HCT116 (cell line): ENCODE measurements around the gene UPK3BL1. TPM values are rescaled to one million over a fixed set of nuclear protein-coding genes. Genes with fewer than 3 reads are reported as not detected.
"Not testable (repeated sequence)": the region's sequence is repeated elsewhere in the genome, so short reads cannot be mapped to it uniquely, and the experiment has no call there.

Experiments
- ATAC-seq: fragments of 200-7000 bp; cut with Tn5 transposase; 2 replicates; pipeline ENCODE4 v1.9.1; 2020; ENCODE audit warnings: mild to moderate bottlenecking, moderate library complexity
- BruUV-seq: library from RNA; stranded (reverse); fragments of 400-500 nt; replicated peaks from 2 replicates; lab custom pipeline; 2021; lab: Mats Ljungman, UMichigan
- CTCF ChIA-PET: fragments of 300-600 bp; sonication (Branson Sonifier 250); formaldehyde crosslinking; loops from one replicate; lab custom pipeline; 2021; ENCODE audit warnings: antibody characterized with exemption; lab: Charles Lee
- POLR2A ChIA-PET: fragments of 300-600, 350-600 bp; sonication (Branson Sonifier 250); formaldehyde crosslinking; loops from one replicate; lab custom pipeline; 2021; ENCODE audit warnings: antibody characterized with exemption; lab: Charles Lee
- RAD21 ChIA-PET, 2 experiments: fragments of 300-600 bp; sonication (Branson Sonifier 250); formaldehyde crosslinking; loops; one replicate each; lab custom pipeline; 2023; ENCODE audit warnings: low total read pairs in 2 of 2; ENCODE audit not compliant: uncharacterized antibody in 2 of 2, unreplicated experiment in 2 of 2, low non-redundant PET in 1 of 2; lab: Charles Lee
- DNase-seq: peaks from one replicate; pipeline ENCODE4 v3.0.0-alpha.2; 2010; ENCODE audit warnings: low read depth, low spot score
- H2AFZ ChIP-seq: fragments of 200-600 bp; shearing (Covaris generic), sonication (generic); 2 replicates; pipeline ENCODE4 v1.6.1; 2017; ENCODE audit warnings: low read depth, mixed run types, mixed read lengths, antibody characterized with exemption, low read length; ENCODE audit not compliant: poor library complexity, severe bottlenecking
- H3K27ac ChIP-seq: 2 replicates; pipeline ENCODE4 v1.5.1; 2012; ENCODE audit warnings: low read depth, low read length
- H3K27me3 ChIP-seq: fragments of 200-600 bp; sonication (generic); 2 replicates; pipeline ENCODE4 v1.6.1; 2016; ENCODE audit warnings: mixed run types, low read length, mixed read lengths; ENCODE audit not compliant: insufficient read depth
- H3K36me3 ChIP-seq, 2 experiments: fragments of 200-500 bp in 1 of 2; fragments of 200-600 bp in 1 of 2; sonication (Bioruptor generic) in 1 of 2; sonication (generic) in 1 of 2; 2 replicates each; pipeline versions ENCODE4 v1.5.1 to v1.6.1; 2014 to 2016; ENCODE audit warnings: low read length in 2 of 2, inconsistent platforms in 1 of 2, mixed read lengths in 1 of 2, mixed run types in 1 of 2; ENCODE audit not compliant: insufficient read depth in 2 of 2, control insufficient read depth in 1 of 2
- H3K4me1 ChIP-seq, 2 experiments: fragments of 200-600 bp in 1 of 2; sonication (generic) in 1 of 2; 2 replicates each; pipeline versions ENCODE4 v1.5.1 to v1.6.1; 2012 to 2017; ENCODE audit warnings: low read length in 2 of 2, inconsistent platforms in 1 of 2, mild to moderate bottlenecking in 1 of 2, mixed read lengths in 1 of 2, mixed run types in 1 of 2, moderate library complexity in 1 of 2; ENCODE audit not compliant: insufficient read depth in 2 of 2, control insufficient read depth in 1 of 2
- H3K4me2 ChIP-seq: fragments of 200-600 bp; sonication (generic); 2 replicates; pipeline ENCODE4 v1.6.1; 2017; ENCODE audit warnings: mixed run types, low read length, mixed read lengths
- H3K4me3 ChIP-seq, 2 experiments: fragments of 200-600 bp in 1 of 2; sonication (generic) in 1 of 2; replicated peaks in 1 of 2; 2 replicates each; pipeline ENCODE4 v1.5.1; 2011 to 2016; ENCODE audit warnings: low read length in 2 of 2, control low read depth in 1 of 2, low read depth in 1 of 2, mild to moderate bottlenecking in 1 of 2, mixed read lengths in 1 of 2, mixed run types in 1 of 2
- H3K79me2 ChIP-seq: fragments of 200-600 bp; sonication (generic); 2 replicates; pipeline ENCODE4 v1.6.1; 2017; ENCODE audit warnings: mild to moderate bottlenecking, mixed run types, low read length, moderate library complexity, mixed read lengths; ENCODE audit not compliant: insufficient read depth
- H3K9ac ChIP-seq: fragments of 200-600 bp; sonication (generic); 2 replicates; pipeline ENCODE4 v1.6.1; 2016; ENCODE audit warnings: low read length, mixed read lengths
- H3K9me2 ChIP-seq: fragments of 200-600 bp; sonication (generic), shearing (Covaris generic); 2 replicates; pipeline ENCODE4 v1.6.1; 2017; ENCODE audit warnings: mixed run types, mild to moderate bottlenecking, moderate library complexity; ENCODE audit not compliant: insufficient read depth
- H3K9me3 ChIP-seq, 2 experiments: fragments of 200-500 bp in 1 of 2; fragments of 200-600 bp in 1 of 2; sonication (Bioruptor generic) in 1 of 2; sonication (generic) in 1 of 2; 2 replicates each; pipeline ENCODE4 v1.6.1; 2014 to 2017; ENCODE audit warnings: low read length in 2 of 2, mixed read lengths in 2 of 2, inconsistent platforms in 1 of 2, low read depth in 1 of 2, mild to moderate bottlenecking in 1 of 2, mixed run types in 1 of 2, moderate library complexity in 1 of 2; ENCODE audit not compliant: control insufficient read depth in 1 of 2, insufficient read depth in 1 of 2
- H4K20me1 ChIP-seq: fragments of 200-600 bp; sonication (generic), shearing (Covaris generic); 2 replicates; pipeline ENCODE4 v1.6.1; 2017; ENCODE audit warnings: mixed run types, mild to moderate bottlenecking, moderate library complexity; ENCODE audit not compliant: insufficient read depth
- intact Hi-C: fragments of 100-400 bp; cut with micrococcal nuclease; formaldehyde crosslinking; loops from 2 replicates; pipeline ENCODE4 v1.10.0; 2022
- total RNA-seq: library from RNA; stranded (reverse); gene quantifications from one replicate; pipeline ENCODE4 v1.2.1, GENCODE V29; 2021; ENCODE audit not compliant: unreplicated experiment

The UPK3BL1 gene
- total RNA-seq, 1 experiment from 2014 or later: 7.1 TPM

DNA sequence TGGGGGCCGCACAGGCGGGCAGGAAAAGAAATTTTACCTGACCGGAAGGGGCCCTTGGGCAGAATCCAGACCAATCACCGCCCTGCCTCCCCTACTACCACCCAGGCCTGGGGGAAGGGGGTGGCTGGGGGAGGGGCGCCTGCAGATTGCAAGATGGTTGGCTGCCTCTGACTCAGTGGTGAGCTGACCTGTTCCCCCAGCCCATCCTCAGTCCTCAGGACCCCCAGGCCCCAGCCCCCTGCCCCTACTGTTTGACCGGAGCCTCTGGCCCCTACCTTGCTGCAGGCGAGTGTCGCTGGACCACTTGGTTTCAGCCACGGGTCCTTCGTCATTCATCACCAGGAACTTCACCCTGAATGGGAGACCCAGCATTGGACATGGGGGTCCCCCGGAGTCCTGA lies 3.7 kb downstream of the UPK3BL1 start:
- H3K4me2 ChIP-seq, H3K9ac ChIP-seq, H4K20me1 ChIP-seq, CTCF ChIA-PET, H2AFZ ChIP-seq, H3K4me3 ChIP-seq, H3K9me2 ChIP-seq, BruUV-seq, intact Hi-C loops, RAD21 ChIA-PET, H3K4me1 ChIP-seq, H3K27ac ChIP-seq, H3K36me3 ChIP-seq, H3K79me2 ChIP-seq, POLR2A ChIA-PET, H3K9me3 ChIP-seq, H3K27me3 ChIP-seq, DNase-seq: not testable (repeated sequence)
- peak; percentile 31 for ATAC-seq

DNA sequence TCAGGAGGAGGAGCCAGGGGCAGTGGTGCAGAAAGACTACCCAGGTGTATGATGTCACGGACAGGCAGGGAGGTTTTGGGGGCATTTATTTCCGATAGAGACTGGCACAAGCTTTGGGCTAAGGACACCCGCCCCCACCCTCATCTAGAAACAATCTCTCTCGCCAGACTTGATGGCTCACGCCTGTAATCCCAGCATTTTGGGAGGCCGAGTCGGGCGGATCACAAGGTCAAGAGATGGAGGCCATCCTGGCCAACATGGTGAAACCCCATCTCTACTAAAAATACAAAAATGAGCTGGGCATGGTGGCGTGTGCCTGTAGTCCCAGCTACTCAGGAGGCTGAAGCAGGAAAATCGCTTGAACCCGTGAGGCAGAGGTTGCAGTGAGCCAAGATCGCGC lies 5.6 kb downstream of the UPK3BL1 start:
- RAD21 ChIA-PET, BruUV-seq: not testable (repeated sequence)

DNA sequence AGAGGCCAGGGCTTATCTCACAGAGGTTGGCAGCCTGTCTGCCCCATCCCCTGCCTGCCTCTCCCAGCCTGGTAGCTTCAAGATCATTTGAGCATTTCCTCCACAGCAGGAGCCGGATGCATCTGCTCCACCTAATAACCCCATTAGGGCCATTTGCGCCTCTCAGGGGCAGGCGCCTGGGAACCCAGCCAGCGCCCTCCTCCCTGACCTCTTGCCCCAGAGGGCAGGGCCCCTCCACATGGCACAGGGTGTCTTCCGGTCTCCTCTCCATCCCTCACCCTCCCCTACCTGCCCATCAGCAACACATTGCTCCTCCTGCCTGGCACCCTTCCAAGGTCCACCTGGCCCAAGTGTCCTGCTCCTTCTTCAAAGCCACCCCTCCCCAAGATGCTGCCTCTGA lies 7.2 kb downstream of the UPK3BL1 start:
- H3K9ac ChIP-seq, H3K36me3 ChIP-seq, RAD21 ChIA-PET, H2AFZ ChIP-seq, H3K4me1 ChIP-seq, POLR2A ChIA-PET, H3K79me2 ChIP-seq, DNase-seq, ATAC-seq, H3K9me2 ChIP-seq, BruUV-seq, H3K4me2 ChIP-seq, CTCF ChIA-PET, H3K27ac ChIP-seq, intact Hi-C loops, H4K20me1 ChIP-seq, H3K9me3 ChIP-seq, H3K27me3 ChIP-seq, H3K4me3 ChIP-seq: not testable (repeated sequence)

More for the DNA sequence above, 5.6 kb downstream of the UPK3BL1 start:
- H3K9ac ChIP-seq, H4K20me1 ChIP-seq, H3K27me3 ChIP-seq, H3K9me2 ChIP-seq, H3K27ac ChIP-seq, H3K9me3 ChIP-seq, H3K79me2 ChIP-seq, H2AFZ ChIP-seq, ATAC-seq, H3K36me3 ChIP-seq, POLR2A ChIA-PET, CTCF ChIA-PET, H3K4me2 ChIP-seq, DNase-seq, intact Hi-C loops, H3K4me3 ChIP-seq, H3K4me1 ChIP-seq: not testable (repeated sequence)

DNA sequence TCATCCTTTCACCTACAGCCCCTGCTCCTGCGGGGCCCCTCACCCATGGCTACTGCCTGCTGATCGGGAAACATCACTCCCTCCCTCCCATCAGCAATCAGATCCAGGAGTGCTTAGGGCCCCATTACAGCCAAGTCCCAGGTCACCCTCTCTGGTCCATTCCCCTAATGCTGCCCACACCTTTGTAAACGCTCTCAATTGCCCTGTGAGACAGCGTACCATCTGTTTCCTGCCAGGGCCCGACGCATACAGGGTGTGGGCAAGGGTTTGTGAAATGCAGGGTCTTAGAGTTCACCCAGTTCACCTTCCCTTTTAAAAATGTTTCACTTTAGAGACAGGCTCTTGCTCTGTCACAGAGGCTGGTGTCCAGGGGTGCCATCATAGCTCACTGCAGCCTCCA lies 8.3 kb downstream of the UPK3BL1 start:
- H3K4me1 ChIP-seq, BruUV-seq, CTCF ChIA-PET: not testable (repeated sequence)

DNA sequence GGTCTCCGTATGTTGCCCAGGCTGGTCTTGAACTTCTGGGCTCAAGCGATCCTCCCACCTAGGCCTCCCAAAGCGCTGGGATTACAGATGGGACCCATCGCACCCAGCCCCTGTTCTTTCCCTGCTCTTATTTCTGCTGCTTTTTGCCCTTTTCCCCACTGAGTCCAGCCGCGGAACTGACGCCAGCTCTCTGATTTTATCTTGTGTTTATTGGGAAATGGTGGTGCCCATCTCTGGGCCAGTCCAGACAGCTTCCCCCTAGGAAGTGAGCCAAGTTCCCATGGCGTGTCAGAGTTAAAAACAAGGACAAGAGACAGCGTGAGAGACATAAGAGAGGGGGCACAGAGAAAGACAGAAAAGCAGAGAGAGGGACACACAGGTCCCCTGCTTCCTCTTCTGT lies 12.0 kb downstream of the UPK3BL1 start:
- DNase-seq, H3K4me1 ChIP-seq, H3K79me2 ChIP-seq, BruUV-seq, H3K9me3 ChIP-seq, H3K4me2 ChIP-seq, H3K36me3 ChIP-seq, H3K27ac ChIP-seq, intact Hi-C loops, RAD21 ChIA-PET, H3K9ac ChIP-seq, H3K4me3 ChIP-seq, CTCF ChIA-PET, POLR2A ChIA-PET, H3K27me3 ChIP-seq, ATAC-seq, H3K9me2 ChIP-seq, H4K20me1 ChIP-seq, H2AFZ ChIP-seq: not testable (repeated sequence)

More for the DNA sequence above, 8.3 kb downstream of the UPK3BL1 start:
- RAD21 ChIA-PET, H3K27ac ChIP-seq, ATAC-seq, H3K9me3 ChIP-seq, DNase-seq, H4K20me1 ChIP-seq, H3K36me3 ChIP-seq, H3K9ac ChIP-seq, intact Hi-C loops, H3K9me2 ChIP-seq, POLR2A ChIA-PET, H3K79me2 ChIP-seq, H2AFZ ChIP-seq, H3K27me3 ChIP-seq, H3K4me3 ChIP-seq, H3K4me2 ChIP-seq: not testable (repeated sequence)
